HepG2 (cell line): ENCODE results near the gene TBX6. TPM values are rescaled to one million over a fixed set of nuclear protein-coding genes. Genes with fewer than 3 reads are reported as not detected.

Experiments
- HNF4A ChIP-seq: sonication (generic); formaldehyde crosslinking; IDR thresholded peaks from 2 replicates; pipeline ENCODE4 v1.4.0; 2020; ENCODE audit warnings: missing genetic modification reagents
- MIXL1 ChIP-seq: IDR thresholded peaks from 2 replicates; pipeline ENCODE4 v1.6.1; 2016
- NFKB2 ChIP-seq: sonication (generic); formaldehyde crosslinking; IDR thresholded peaks from 2 replicates; pipeline ENCODE4 v1.4.0; 2020; ENCODE audit warnings: missing genetic modification reagents, borderline replicate concordance
- POLR2G ChIP-seq: fragments of 200-400 bp; formaldehyde crosslinking; IDR thresholded peaks from 2 replicates; pipeline ENCODE4 v1.6.1; 2018; ENCODE audit warnings: mild to moderate bottlenecking, low read depth, low read length, moderate library complexity
- PRDM10 ChIP-seq: sonication (generic); formaldehyde crosslinking; IDR thresholded peaks from 2 replicates; pipeline ENCODE4 v1.4.0; 2020; ENCODE audit warnings: low read depth, missing genetic modification reagents
- REST ChIP-seq, 2 experiments: IDR thresholded peaks; 2 replicates each; pipeline ENCODE4 v1.6.1; 2011 to 2012; ENCODE audit warnings: low read length in 2 of 2, borderline replicate concordance in 1 of 2, low read depth in 1 of 2, mild to moderate bottlenecking in 1 of 2, moderate library complexity in 1 of 2
- SKI ChIP-seq: fragments of 450-650 bp; IDR thresholded peaks from one replicate; pipeline ENCODE4 v1.6.1; 2018; ENCODE audit warnings: mild to moderate bottlenecking; ENCODE audit not compliant: partially characterized antibody
- ZBTB20 ChIP-seq: sonication (generic); formaldehyde crosslinking; IDR thresholded peaks from 2 replicates; pipeline ENCODE4 v1.8.1; 2023; ENCODE audit warnings: missing genetic modification reagents, low read depth, mild to moderate bottlenecking, borderline replicate concordance
- ZNF570 ChIP-seq: sonication (generic); formaldehyde crosslinking; IDR thresholded peaks from 2 replicates; pipeline ENCODE4 v1.4.0; 2020; ENCODE audit warnings: mild to moderate bottlenecking, missing genetic modification reagents, borderline replicate concordance
- ZNF646 ChIP-seq: sonication (generic); formaldehyde crosslinking; IDR thresholded peaks from 2 replicates; pipeline ENCODE4 v1.9.0; 2021; ENCODE audit warnings: mild to moderate bottlenecking, missing genetic modification reagents
- polyA plus RNA-seq, 8 experiments: library from polyadenylated mRNA; depleted of rRNA in 3 of 8; stranded (reverse) in 7 of 8; unstranded in 1 of 8; fragments of >200 nt; fragmentation: Illumina TruSeq in 4 of 8; extraction: Trizol in 4 of 8; gene quantifications; 2 replicates each; pipeline versions ENCODE4 v1.2.1 to v1.2.3, GENCODE V29; 2011 to 2016; ENCODE audit warnings: low read depth in 4 of 8, missing spikeins in 1 of 8, mixed read lengths in 1 of 8; ENCODE audit not compliant: insufficient read depth in 1 of 8
- total RNA-seq, 5 experiments: library from RNA; depleted of rRNA; stranded (reverse); fragments of >200 nt; fragmentation: Illumina TruSeq; extraction: Trizol; gene quantifications; 2 replicates each; pipeline ENCODE4 v1.2.3, GENCODE V29; 2016; ENCODE audit warnings: low read depth in 1 of 5

TBX6 gene
- total and polyA plus RNA-seq, 2 of the 13 experiments (the other 11 are each of a cell fraction or from before 2014, with no cell fraction given), result 0.24 to 0.42 TPM

- TF ChIP-seq ZNF570 (CRISPR knock-in tag) (no peak), SKI (no peak), NFKB2 (peak; percentile 82; the same call in 1 of the 2 replicates), MIXL1 (CRISPR knock-in tag) (no peak), REST (IDR thresholded peaks at IDR 0.05; ENCODE audit: borderline replicate concordance in 1 of 2, low read depth in 1 of 2, low read length in 2 of 2) (no peak), PRDM10 (CRISPR knock-in tag) (no peak), POLR2G (no peak), ZBTB20 (CRISPR knock-in tag) (0 out of 2 replicates have a peak, but pooled peaks have one; percentile 42), ZNF646 (CRISPR knock-in tag) (no peak), HNF4A (CRISPR knock-in tag) (no peak)
Observed at GRCh38 chr16:30088832-30089624, 2.7 kb downstream of the TBX6 start (continued).
